M059J (cell line): ENCODE results near the gene RBMS1. TPM values are rescaled to one million over a fixed set of nuclear protein-coding genes. Genes with fewer than 3 reads are reported as not detected.
A peak's percentile ranks its signal among the peaks of the same experiment; 100 is the strongest.

ENCODE experiments used
- DNase-seq: peaks from one replicate; pipeline ENCODE4 v3.0.0-alpha.2; 2012; ENCODE audit warnings: low read depth
- total RNA-seq: library from RNA; depleted of rRNA; stranded (reverse); fragments of >200 nt; shearing (Covaris generic); gene quantifications from 2 replicates; pipeline ENCODE4 v1.2.3, GENCODE V29; 2014

RBMS1 gene
- total RNA-seq, 1 experiment from 2014 or later: 52.9 TPM

GRCh38 chr2:160305081-160305750 lies 188.4 kb downstream of the RBMS1 start:
- DNase-seq: peak; percentile 75

- DNase-seq: no peak
Observed at GRCh38 chr2:160303527-160303926, 190.1 kb downstream of the RBMS1 start.

- no peak for DNase-seq
Observed at GRCh38 chr2:160303076-160303475, 190.5 kb downstream of the RBMS1 start.

- no peak for DNase-seq
Observed at GRCh38 chr2:160301420-160301819, 192.2 kb downstream of the RBMS1 start.

- no peak for DNase-seq
Observed at GRCh38 chr2:160300203-160300602, 193.4 kb downstream of the RBMS1 start.

GRCh38 chr2:160299540-160299939 lies 194.1 kb downstream of the RBMS1 start:
- DNase-seq: peak; percentile 47

GRCh38 chr2:160298960-160299359 lies 194.6 kb downstream of the RBMS1 start:
- peak; percentile 38 for DNase-seq

- no peak for DNase-seq
Observed at GRCh38 chr2:160295519-160296207, 197.9 kb downstream of the RBMS1 start.

GRCh38 chr2:160294889-160295288 lies 198.7 kb downstream of the RBMS1 start:
- peak; percentile 65 for DNase-seq

GRCh38 chr2:160294339-160294803 lies 199.2 kb downstream of the RBMS1 start:
- DNase-seq: peak; percentile 92

- DNase-seq: peak; percentile 97
Observed at GRCh38 chr2:160293391-160294091, 200.1 kb downstream of the RBMS1 start.

- no peak for DNase-seq
Observed at GRCh38 chr2:160292225-160292624, 201.4 kb downstream of the RBMS1 start.

GRCh38 chr2:160291382-160291781 lies 202.2 kb downstream of the RBMS1 start:
- DNase-seq: no peak

GRCh38 chr2:160290598-160290997 lies 203.0 kb downstream of the RBMS1 start:
- peak; percentile 40 for DNase-seq

GRCh38 chr2:160289831-160290230 lies 203.8 kb downstream of the RBMS1 start:
- no peak for DNase-seq

- no peak for DNase-seq
Observed at GRCh38 chr2:160289126-160289525, 204.5 kb downstream of the RBMS1 start.

GRCh38 chr2:160288324-160288723 lies 205.3 kb downstream of the RBMS1 start:
- DNase-seq: peak; percentile 75

GRCh38 chr2:160287476-160287875 lies 206.1 kb downstream of the RBMS1 start:
- DNase-seq: no peak

- no peak for DNase-seq
Observed at GRCh38 chr2:160286551-160286950, 207.1 kb downstream of the RBMS1 start.

GRCh38 chr2:160283675-160284074 lies 209.9 kb downstream of the RBMS1 start:
- DNase-seq: no peak

GRCh38 chr2:160282063-160282580 lies 211.5 kb downstream of the RBMS1 start:
- DNase-seq: peak; percentile 88

GRCh38 chr2:160281213-160281612 lies 212.4 kb downstream of the RBMS1 start:
- no peak for DNase-seq
